GM19397 (cell line): ENCODE data around the gene COLQ.
"Not testable (repeated sequence)": the region's sequence is repeated elsewhere in the genome, so short reads cannot be mapped to it uniquely, and the experiment has no call there.

Experiments
- ATAC-seq: cut with Tn5 transposase; IDR thresholded peaks from one replicate; pipeline ENCODE4 v1.9.1; 2021; ENCODE audit warnings: mild to moderate bottlenecking, moderate library complexity; ENCODE audit not compliant: unreplicated experiment

Gene COLQ

DNA sequence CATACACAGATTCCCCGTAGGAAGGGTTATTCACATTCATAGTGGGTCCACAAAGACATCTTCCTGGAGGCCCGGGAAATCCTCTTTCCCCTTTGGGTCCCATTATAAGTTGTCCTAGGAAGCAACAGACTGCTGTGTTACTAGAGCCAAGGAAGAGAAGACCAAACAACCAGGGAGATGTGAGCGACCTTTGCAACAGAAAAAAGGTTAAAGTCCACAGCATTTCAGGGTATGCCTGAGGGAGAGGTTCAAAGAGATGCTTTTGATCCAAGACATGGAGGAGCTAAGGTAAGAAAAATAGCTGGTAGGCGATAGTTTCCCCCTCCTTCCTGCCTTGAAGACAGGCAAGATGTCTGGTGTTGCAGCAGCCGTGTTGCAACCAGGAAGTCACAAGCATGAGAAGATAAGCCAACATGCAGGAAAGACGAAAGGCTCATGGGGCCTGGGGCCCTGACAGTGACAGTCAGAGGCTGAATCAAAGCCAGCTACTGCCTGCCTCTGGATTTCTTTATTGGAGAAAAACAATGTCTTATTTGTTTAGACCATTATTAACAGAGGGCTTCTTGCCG lies 63.2 kb downstream of the COLQ start:
- no peak for ATAC-seq

DNA sequence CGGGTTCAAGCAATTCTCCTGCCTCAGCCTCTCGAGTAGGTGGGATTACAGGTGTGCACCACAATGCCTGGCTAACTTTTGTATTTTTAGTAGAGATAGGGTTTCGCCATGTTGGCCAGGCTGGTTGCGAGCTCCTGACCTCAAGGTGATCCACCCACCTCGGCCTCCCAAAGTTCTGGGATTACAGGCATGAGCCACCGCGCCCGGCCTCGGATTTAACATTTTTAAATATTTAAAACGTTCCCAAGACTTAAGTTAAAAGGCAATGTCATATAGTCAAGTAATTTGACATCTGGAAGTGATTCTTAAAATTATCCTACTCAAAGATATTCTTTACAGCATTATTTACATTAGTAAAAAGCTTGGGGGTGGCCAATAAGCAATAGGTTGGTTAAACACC lies 64.6 kb downstream of the COLQ start:
- not testable (repeated sequence) for ATAC-seq

DNA sequence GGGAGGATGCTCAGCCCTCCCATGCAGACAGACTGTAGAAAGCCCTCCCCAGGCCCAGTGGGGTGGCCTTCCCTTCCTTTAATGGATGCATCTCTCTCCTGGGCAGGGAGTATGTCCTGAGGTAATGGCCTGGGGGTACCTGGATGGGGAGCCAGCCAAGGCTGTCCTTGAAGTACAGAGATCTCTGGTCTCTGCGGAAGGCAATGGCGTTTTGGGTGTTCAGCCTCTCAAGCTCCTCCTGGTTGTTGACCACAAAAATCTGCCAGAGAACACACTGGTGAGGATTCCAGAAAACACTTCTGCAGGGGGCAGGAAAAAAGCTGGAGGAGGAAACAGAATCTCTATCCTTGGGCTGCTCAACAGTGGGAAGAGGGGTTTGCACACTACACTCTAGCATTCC lies 65.2 kb downstream of the COLQ start:
- no peak for ATAC-seq

DNA sequence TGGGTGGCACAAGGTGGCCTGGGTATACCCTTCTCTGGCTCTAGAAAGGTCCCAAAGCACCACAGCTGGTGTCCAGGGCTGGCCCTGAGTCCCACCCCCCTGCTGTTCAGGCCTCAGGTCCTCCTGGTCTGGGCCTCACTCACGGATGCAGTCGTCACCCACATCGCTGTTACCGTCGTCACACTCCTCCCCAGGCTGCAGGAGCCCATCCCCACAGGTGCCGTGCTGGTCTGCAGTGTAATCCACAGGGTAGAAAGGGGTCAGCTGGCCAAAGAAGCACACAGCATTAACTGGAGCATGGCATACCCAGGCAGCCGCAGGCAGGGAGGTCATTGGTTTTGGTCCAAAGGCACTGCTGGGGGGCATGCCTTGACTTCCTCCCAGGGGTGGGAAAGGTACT lies 65.8 kb downstream of the COLQ start:
- no peak for ATAC-seq

- no peak for ATAC-seq
These were observed 66.5 kb downstream of the COLQ start for GRCh38 chr3:15454965-15455364.

DNA sequence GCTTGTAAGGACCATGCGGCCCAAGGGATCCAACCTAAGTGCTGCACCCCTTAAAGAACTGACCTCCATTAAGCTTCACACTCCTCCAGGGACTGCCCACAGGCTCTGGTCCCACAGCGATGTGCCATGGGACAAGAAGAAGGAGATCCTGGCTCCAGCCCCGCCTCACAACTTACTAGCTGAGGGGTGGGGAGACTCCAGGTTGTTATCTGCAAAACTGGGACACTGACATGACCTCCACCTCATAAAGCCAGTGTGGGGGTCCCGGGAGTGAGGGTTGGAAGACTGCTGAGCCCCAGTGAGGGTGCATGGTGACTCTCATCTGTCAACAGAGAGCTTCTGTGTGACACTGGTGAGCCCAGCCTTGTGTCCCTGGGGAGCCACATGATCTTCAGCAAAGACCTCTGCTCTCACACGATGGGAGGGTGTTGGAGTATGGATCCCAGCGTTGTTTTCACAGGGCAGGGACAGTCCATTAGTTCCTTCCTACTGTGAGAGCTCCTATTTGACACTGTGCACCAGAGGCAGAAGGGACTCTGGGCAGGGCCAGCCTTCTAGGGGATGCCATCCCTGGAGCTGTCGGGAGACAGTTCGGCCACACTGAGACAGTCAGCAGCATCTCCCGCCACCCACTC lies 67.4 kb downstream of the COLQ start:
- ATAC-seq: no peak

DNA sequence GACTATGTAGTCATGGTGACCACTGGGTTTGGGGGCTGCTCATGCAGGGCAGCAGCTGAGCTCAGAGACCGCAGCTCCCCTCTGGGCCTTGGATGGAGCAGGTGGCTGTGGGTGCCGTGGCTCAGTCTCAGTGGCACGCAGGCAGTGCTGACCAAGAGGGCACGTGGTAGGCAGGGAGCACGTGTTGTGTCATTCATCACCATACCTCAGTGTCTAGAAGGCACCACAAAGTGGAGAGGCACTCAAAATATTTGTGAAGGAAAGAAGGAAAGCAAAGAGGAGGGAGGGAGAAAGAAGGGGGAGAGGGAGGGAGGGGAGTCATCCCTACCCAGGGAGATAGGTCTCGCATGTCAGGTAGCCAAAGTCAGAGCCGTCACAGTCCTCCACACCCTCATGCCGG lies 68.0 kb downstream of the COLQ start:
- ATAC-seq: no peak

- no peak for ATAC-seq
These were observed 68.5 kb downstream of the COLQ start for GRCh38 chr3:15452961-15453360.

DNA sequence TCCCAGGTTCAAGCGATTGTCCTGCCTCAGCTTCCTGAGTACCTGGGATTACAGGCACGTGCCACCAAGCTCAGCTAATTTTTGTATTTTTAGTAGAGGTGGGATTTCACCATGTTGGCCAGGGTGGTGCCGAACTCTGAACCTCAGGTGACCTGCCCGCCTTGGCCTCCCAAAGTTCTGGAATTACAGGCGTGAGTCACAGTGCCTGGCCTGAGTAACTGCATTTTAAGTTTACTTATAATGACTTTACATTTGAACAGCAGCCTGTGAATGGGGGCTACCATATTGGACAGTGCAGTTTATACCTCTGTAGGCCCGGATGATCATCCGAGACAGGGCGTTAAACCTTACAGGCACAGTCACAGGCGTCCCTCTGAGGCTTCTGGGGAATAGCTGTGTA lies 69.3 kb downstream of the COLQ start:
- no peak for ATAC-seq

DNA sequence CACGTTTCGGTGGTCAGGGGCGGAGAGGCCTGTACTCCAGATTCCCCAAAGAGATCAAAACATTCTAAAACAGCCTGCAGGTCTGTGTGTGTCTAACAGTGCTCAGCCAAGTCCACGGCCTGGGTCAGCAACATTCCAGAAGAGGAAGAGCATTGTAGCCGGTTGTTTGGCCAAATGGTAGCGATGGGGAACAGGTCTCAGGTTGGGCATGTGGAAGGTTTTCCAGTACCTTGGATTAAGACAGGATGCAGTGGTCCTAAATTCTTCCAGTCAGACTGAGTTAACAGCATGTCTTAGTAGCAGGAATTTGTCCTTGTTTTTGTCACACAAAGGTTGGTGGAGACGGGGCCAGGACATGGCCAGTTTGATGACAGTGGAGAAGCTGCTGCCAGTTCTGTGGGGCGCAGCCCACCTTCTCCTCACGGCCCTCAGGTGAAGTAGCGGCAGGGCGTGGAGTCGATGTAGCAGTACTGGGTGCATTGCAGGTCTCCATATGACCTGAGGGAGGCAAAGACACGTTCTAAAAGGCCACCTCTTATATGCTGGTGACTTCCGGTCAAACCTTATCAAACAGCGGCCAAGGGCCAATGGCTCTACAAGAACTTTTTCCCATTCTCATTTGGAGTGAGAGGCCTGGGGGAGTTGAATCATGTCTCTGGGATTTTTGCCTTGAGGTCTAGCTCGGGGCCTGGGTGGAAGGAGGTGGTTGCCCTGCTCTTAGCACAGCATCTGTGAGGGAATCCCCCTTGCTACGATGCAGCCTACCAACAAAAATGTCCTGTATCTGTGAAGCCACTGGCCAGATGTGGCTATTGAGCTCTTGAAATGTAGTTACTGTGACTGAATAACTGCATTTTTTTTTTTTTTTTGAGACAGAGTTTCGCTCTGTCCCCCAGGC lies 70.0 kb downstream of the COLQ start:
- no peak for ATAC-seq

GRCh38 chr3:15450438-15451215 lies 70.9 kb downstream of the COLQ start:
- ATAC-seq: no peak

GRCh38 chr3:15449489-15450224 lies 71.8 kb downstream of the COLQ start:
- ATAC-seq: no peak

GRCh38 chr3:15443826-15444524 lies 77.5 kb downstream of the COLQ start:
- ATAC-seq: no peak

- ATAC-seq: no peak
These were observed 80.6 kb downstream of the COLQ start for GRCh38 chr3:15440891-15441290.

GRCh38 chr3:15439476-15439875 lies 82.0 kb downstream of the COLQ start:
- no peak for ATAC-seq

- no peak for ATAC-seq
These were observed 82.5 kb downstream of the COLQ start for GRCh38 chr3:15438983-15439382.

DNA sequence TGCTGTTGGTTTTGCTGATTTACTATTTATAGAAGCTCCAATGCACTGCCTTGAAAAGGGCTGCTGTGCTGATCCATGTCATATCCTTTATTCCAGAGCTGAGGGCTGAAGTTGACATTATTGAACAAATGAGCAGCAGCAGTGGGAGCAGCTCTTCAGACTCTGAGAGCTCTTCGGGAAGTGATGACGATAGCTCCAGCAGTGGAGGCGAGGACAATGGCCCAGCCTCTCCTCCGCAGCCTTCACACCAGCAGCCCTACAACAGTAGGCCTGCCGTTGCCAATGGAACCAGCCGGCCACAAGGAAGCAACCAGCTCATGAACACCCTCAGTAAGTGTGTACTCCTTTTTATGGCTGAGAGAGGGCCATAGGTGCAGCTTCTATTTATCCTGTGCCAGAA lies 85.3 kb downstream of the COLQ start:
- no peak for ATAC-seq

- no peak for ATAC-seq
These were observed 86.8 kb downstream of the COLQ start for GRCh38 chr3:15434756-15435155.

DNA sequence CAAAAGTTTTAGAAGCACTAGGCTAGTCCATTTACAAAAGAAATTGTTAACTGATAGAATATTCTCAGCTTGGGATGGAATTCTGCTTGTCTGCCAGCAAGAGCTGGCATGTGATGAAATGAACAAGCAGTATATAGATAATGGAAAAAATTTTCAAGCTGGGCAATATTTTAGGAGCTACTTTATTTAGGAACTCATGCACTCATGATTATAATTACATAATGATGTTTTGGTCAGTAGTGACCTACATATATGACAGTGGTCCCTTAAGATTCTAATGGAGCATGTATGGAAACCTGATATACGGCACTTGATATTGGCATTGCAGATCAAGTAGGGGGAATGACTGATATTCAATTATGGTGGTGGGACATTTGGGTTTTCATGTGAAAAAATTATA lies 88.0 kb downstream of the COLQ start:
- ATAC-seq: no peak

DNA sequence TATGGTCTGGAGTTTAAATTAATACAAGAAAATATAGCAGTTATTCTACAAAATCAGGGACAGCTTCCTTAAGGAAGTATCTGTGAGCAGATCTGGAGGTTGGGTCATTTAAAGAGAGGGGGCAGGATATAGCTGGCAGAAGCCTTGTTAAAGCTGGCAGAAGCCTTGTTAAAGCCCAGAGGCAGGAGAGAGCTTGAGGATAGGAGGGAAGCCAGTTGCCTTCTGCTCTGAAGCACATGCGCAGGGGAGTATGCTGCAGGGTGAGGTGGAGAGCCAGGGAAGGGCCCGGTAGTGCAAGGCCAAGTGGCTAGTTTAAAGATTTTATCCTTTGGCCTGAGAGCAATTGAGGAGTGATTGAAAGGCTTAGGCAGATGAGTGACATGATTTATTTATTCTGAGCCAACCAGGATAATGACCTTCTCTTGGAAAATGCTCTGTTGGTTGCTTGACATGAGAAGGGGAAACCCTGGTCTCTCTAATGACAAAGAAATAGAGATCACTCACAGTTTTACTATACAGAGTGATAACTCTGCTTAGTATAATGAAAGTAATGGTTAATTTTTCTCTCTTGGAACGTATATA lies 90.2 kb downstream of the COLQ start:
- no peak for ATAC-seq
